GM18508 (cell line): ENCODE data around the gene SEC24C.

Source experiments
- ATAC-seq: cut with Tn5 transposase; IDR thresholded peaks from one replicate; pipeline ENCODE4 v1.9.1; 2021; ENCODE audit warnings: moderate number of reproducible peaks; ENCODE audit not compliant: insufficient read depth, unreplicated experiment

SEC24C gene

DNA sequence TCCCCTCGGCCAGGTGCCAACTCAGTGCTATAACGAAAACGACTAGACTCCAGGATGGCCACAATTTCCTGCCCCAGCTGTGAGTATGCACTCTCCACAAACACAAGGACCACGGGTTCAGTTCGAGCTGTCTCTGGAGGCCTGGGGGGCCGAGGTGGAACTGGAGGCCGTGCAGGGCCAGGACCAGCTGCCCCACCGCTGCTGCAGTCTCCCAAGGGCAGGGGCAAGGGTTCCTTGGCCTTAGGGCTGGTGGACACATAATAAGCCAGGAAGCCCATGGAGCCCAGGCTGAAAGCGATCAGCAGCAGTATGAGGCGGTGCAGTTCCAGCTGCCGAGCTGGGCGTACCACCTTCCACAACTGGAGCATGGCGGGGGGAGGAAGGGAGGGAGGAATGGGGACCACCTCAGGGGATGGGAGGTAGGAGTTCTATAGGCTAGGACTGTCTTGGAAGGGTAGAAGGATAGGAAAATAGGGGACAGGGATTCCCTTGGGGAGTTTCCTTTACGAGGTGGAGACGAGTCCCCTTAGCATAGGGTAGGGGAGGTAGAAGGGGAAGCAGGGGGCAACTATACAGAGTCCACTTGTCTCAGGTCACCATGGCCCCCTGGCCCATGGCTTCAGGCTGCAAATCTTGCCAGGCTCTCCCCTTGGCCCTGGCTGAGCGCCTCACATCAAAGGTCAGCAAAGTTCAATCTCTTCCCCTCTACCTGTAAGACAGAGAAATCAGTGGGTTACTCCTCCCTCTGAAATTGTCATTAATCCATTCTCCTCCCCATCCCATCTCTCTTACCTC, 64.0 kb downstream of the SEC24C start:
- no peak for ATAC-seq

DNA sequence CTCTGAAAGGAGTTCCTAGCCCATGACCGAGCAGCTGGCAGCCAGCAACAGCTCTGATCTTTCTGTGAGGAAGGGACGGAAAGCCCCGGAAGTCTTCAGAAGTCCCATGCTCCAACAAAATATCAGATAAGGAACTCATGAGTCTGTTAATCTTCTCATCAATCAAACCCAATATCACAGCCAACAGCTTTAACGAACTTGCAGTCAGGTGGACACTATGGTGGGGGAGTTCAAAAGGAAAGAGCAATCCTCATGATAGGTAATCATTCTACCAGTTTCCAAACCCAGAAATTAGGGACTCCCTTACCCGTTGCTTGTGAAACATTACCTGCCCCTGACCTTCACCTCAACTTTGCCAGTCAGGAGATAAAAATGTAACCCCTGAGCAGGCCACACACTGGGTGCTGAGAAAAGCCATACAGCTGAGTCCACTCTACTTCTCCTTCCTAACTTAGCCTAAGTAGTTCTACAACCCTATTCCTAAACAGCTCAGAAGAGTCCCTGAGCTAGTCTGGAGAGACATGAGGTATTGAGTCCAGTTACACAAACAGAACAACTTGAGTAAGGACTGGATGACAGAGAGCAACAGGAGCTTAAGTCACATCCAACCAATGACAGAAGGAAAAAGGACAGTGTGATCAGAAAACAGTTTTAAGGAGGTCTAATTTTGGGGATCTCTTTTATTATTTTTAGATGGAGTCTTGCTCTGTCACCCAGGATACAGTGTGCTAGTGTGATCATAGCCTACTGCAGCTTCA, 65.1 kb downstream of the SEC24C start:
- no peak for ATAC-seq

GRCh38 chr10:73810358-73810734, 66.2 kb downstream of the SEC24C start:
- no peak for ATAC-seq

- peak; percentile 2 for ATAC-seq
Observed at GRCh38 chr10:73810735-73811465, 66.7 kb downstream of the SEC24C start.

GRCh38 chr10:73812657-73813056, 68.5 kb downstream of the SEC24C start:
- ATAC-seq, result no peak

- ATAC-seq, result no peak
Observed at GRCh38 chr10:73813333-73813732, 69.2 kb downstream of the SEC24C start.

DNA sequence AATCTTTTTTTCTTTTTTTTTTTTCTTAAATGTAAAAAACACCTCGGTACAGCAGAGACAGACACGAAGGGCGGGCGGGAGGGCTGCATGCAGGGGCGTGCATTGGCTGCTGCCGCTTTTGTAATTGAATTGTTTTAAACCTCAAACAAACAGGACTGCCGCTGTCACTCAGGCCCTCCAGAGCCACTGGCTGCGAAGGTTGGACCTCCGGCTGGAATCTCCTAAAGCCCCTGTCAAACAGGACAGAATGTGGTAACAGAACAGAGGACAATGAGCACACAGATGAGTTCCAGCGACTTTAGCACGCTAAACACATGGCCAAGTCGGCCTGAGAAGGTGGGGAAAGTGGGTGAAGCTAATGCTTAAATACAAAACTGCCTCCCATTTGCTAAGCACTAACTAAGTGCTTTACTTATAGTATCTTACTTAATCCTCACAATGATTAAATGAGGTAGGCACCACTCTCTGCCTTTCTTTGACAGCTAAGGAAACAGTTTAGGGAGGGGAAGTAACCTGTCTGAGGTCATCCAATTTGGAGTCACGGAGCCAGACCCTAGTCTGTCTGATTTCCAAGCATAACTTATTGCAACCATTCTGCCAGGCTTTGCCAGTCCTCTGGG, 70.2 kb downstream of the SEC24C start:
- ATAC-seq, result no peak

DNA sequence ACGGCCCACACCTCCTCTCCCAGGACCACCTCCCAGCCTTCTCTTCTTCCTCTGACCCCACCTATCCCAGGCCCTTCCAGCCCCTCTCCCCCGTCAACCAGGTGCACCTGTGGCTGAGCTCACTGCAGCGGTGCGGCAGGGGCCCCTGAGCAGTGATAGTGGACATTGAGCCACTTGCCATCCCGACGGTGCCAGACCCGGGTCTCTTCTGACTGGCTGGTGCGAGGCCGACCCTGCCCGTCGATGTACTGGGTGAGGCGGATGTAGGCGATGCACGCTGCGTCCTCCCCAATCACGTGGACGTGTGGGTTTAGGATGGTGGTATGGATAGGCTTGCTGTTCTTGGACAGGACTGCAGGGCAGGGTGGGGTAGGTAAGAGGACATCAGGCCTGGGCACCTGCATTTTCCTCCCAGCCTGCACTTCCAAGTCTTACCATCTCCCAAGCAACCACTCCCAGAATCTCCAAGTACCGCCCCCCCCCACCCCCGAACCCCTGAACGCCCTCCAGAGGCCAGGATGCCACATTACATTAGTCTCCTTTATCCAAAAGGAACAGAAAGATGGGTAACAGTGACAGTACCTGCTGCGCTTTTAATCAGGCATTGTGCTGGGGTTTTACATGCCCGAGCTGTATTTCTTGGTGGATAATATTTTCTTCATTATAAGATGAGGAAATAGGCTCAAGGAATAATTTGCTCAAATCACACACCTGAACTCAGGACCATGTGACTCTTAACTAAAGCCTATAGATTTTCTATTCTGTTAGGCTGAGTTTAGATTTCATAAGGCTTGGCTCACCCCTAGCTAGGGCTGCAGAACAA, 70.9 kb downstream of the SEC24C start:
- ATAC-seq, result no peak

DNA sequence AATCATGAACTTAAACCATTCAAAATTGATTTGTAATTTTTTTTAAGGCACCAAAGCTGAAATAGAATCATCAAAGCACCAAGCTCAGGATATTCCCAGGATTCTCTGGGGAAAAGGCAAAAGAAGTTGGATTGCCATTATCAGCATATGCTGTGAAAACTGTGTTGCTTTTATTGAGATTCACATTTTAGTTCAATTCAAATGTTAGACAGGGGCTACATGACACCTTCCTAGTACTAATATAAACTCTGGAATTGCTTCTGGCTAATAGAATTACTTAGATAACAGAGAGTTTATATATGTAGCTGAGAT, 71.5 kb downstream of the SEC24C start:
- ATAC-seq, result no peak

GRCh38 chr10:73816917-73817729, 73.0 kb downstream of the SEC24C start:
- ATAC-seq, result no peak

DNA sequence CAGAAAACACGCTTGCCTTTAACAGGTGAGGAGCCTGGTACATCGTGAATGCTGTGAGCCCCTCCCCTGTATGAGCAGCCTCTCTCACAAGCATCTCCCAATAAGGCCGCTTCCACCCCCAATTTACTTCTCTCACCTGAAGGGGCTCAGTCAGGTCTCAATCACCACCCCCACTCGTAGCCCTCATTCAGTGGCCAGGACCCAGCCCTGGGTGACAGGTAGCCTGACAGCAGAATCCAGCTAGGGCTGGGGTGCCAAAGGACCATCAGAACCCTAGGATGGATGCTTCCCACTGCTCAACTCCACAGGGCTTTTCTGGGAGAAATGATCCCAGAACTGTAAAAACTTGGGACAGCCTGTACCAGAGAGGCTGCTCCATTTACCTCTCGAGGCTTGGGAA, 73.7 kb downstream of the SEC24C start:
- no peak for ATAC-seq

DNA sequence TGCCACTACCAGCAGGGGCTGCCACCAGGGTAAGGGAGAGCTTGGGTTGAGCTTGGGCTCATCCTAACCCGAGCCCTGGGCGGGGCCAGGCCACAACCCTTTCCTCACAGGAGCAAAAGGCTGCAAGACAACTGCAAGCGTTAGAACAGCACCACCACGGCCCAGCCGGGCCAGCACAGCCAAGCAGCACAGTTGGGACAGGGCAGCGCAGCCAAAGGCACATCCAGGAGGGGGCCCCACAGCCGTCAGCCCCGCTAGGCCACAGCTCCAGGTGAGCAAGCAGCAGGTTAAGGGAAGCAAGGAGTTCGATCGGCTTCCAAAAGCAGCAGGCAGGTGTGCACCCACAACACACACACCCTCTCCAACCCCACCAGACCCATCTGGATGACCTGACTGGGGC, 74.2 kb downstream of the SEC24C start:
- ATAC-seq, result no peak

GRCh38 chr10:73819081-73819480, 74.9 kb downstream of the SEC24C start:
- no peak for ATAC-seq

DNA sequence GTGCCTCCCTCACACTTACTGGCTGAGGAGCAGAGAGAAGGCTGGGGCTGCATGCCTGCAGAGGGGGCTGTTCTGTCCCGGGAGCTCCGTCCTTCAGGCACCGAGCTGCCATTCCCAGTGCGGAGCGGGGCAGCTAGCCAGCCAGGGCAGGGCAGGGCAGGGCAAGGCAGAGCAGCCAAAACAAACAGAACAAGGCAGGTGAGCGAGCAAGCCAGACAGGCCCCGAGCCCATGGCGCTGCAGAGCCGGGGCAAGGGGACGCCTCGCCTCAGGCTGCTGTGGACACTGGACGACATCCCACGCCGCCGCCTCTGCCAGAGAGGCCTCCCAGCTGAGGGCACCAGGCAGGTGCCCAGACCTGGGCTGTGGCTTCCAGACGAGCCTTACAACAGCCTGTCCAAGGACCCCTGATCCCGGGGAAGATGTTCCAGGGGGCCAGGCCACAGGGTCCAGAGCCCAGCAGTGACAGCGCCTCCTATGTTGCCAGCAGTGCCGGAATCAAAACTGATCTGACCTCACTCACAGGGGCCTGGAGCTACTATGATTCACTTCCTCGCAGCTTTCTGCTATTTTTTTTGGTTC, 75.4 kb downstream of the SEC24C start:
- ATAC-seq, result no peak
